Superior temporal gyrus (tissue), 1 donor: Measurements from ENCODE around the gene FAF1.
"Not testable (repeated sequence)": the region's sequence is repeated elsewhere in the genome, so short reads cannot be mapped to it uniquely, and the experiment has no call there.

ENCODE experiments used
- DNase-seq: peaks from one replicate; pipeline ENCODE4 v3.0.0-alpha.2; 2016; ENCODE audit errors: extremely low spot score

FAF1 gene

GRCh38 chr1:50910356-50910755 is 49.7 kb downstream of the FAF1 start:
- not testable (repeated sequence) for DNase-seq

DNA sequence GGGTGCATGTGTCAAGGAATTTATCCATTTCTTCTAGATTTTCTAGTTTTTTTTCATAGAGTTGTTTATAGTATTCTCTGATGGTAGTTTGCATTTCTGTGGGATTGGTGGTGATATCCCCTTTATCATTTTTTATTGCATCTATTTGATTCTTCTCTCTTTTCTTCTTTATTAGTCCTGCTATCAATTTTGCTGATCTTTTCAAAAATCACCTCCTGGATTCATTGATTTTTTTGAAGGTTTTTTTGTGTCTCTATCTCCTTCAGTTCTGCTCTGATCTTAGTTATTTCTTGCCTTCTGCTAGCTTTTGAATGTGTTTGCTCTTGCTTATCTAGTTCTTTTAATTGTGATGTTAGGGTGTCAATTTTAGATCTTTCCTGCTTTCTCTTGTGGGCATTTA is 52.5 kb downstream of the FAF1 start:
- not testable (repeated sequence) for DNase-seq

DNA sequence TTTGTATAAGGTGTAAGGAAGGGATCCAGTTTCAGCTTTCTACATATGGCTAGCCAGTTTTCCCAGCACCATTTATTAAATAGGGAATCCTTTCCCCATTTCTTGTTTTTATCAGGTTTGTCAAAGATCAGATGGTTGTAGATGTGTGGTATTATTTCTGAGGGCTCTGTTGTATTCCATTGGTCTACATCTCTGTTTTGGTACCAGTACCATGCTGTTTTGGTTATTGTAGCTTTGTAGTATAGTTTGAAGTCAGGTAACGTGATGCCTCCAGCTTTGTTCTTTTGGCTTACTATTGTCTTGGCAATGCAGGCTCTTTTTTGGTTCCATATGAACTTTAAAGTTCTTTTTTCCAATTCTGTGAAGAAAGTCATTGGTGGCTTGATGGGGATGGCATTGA is 54.0 kb downstream of the FAF1 start:
- DNase-seq, result not testable (repeated sequence)

DNA sequence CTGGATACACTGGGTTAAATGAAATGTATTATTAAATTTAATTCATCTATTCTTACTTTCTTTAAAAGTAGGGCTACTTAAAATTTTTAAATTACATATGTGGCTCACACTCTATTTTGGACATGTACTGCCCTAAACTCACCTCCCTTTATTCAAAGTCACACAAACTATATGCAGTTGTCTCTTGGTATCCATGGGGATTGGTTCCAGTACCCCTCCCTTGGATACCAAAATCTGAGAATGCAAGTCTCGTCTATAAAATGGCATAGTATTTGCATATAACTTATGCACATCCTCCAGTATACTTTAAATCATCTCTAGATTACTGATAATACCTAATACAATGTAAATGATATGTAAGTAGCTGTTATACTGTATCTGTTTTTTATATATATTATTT is 57.6 kb downstream of the FAF1 start:
- DNase-seq, result no peak

GRCh38 chr1:50901872-50902271 is 58.2 kb downstream of the FAF1 start:
- DNase-seq, result no peak

GRCh38 chr1:50898773-50899172 is 61.3 kb downstream of the FAF1 start:
- no peak for DNase-seq

DNA sequence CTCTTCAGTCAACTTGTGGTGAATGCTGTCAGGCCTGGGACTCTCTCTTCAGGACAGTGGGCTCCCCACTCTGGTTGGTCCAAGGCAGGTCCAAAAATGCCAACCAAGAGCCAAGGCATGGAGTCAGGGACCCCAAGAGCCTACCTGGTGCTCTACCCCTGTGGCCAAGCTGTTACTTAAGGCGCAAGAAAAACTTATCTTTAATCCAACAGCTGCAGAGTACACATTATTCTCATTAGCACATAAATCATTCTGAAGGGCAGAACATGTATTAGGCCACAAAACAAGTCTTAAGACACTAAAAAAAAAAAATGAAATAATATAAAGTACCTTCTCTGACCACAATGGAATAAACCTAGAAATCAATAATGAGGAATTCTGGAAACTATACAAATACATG is 65.7 kb downstream of the FAF1 start:
- DNase-seq, result no peak

GRCh38 chr1:50893466-50893865 is 66.6 kb downstream of the FAF1 start:
- DNase-seq, result no peak

DNA sequence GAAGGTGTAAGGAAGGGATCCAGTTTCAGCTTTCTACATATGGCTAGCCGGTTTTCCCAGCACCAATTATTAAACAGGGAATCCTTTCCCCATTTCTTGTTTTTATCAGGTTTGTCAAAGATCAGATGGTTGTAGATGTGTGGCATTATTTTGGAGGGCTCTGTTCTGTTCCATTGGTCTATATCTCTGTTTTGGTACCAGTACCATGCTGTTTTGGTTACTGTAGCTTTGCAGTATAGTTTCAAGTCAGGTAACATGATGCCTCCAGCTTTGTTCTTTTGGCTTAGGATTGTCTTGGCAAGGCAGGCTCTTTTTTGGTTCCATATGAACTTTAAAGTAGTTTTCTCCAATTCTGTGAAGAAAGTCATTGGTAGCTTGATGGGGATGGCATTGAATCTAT is 72.5 kb downstream of the FAF1 start:
- DNase-seq, result not testable (repeated sequence)

- no peak for DNase-seq
Observed at GRCh38 chr1:50880373-50880772, 79.7 kb downstream of the FAF1 start.

DNA sequence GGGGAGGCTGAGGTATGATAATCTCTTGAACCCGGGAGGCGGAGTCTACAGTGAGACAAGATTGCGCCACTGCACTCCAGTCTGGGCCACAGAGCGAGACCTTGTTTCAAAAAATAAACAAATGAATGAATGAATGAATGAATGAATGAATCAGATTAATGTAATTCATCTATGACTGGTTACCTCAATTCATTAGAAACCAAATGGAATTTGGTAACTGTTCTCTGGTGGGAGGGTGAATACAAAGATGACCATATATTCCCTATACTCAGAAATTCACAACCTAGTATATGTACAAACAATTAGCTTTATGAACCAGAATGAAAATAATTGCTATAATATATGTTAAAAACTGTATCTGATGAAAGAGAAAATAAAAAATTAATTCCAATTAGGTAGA is 80.9 kb downstream of the FAF1 start:
- no peak for DNase-seq

- no peak for DNase-seq
Observed at GRCh38 chr1:50878434-50878833, 81.6 kb downstream of the FAF1 start.

- no peak for DNase-seq
Observed at GRCh38 chr1:50877641-50878040, 82.4 kb downstream of the FAF1 start.

DNA sequence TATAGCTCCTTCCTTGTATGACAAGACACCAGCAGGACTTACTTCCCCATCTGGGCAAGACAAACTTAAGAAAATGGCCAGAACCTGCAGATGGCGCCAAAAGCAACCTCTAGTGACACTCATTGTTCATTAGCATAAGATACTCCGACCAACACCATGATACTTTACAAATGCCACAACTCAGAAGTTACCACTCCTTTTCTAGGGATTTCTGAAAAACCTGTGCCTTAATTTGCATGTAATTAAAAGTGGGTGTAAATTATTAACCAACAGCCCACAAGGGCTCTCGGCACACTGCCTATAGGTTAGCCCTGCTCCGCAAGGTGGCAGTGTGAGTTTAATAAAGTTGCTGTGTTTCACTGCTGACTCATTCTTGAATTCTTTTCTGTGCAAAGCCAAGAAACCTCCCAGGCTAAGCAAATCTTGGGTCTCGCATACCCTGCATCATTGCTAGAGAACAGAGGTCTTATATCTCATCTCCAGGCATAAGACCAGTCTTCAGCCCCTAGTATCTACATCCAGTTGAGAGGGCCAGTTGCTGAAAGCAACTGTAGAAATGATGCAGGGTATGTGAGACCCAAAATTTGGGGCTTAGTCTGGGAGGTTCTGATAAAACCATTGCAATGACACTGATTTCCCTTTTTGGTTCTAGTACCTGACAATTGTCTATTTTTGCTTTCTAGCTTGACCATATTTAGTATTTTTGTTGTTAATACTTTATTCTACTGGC is 86.4 kb downstream of the FAF1 start:
- DNase-seq, result peak; percentile 41

DNA sequence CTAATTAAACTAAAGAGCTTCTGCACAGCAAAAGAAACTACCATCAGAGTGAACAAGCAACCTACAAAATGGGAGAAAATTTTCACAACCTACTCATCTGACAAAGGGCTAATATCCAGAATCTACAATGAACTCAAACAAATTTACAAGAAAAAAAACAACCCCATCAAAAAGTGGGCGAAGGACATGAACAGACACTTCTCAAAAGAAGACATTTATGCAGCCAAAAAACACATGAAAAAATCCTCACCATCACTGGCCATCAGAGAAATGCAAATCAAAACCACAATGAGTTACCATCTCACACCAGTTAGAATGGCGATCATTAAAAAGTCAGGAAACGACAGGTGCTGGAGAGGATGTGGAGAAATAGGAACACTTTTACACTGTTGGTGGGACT is 95.2 kb downstream of the FAF1 start:
- DNase-seq, result not testable (repeated sequence)

- DNase-seq, result no peak
Observed at GRCh38 chr1:50861772-50862171, 98.3 kb downstream of the FAF1 start.

DNA sequence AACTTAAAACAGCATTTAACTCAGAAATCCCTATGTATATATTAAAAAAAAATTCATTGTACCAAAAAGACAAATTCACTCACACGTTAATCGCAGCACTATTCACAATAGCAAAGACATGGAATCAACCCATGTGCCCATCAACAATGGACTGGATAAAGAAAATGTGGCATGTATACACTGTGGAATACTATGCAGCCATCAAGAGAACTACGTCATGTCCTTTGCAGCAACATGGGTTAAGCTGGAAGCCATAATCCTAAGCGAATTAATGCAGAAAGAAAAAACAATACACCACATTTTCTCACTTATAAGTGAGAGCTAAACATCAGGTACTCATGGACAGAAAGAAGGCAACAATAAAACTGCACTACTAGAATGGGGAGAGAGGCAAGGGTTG is 99.4 kb downstream of the FAF1 start:
- DNase-seq, result no peak

- DNase-seq, result no peak
Observed at GRCh38 chr1:50860256-50860655, 99.8 kb downstream of the FAF1 start.

- DNase-seq, result no peak
Observed at GRCh38 chr1:50859657-50860056, 100.4 kb downstream of the FAF1 start.

- DNase-seq, result no peak
Observed at GRCh38 chr1:50858761-50859160, 101.3 kb downstream of the FAF1 start.

DNA sequence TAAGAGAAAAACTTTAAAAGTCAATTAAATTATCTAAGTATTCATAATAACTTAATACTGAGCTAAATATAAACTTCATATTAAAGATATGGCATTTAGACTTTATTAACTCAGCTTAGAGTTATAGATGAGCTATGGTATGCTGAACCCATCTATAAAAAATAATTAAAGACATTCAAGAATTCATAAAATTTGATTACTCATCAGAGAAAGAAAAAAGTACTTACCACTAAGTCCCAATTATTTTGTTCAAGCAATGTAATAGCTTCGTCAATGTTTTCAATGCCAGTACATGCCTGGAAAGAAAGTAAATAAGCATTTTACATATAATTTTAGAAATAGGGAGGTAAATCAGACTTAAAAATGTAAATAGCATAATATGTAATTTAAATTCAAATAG is 102.4 kb downstream of the FAF1 start:
- no peak for DNase-seq

DNA sequence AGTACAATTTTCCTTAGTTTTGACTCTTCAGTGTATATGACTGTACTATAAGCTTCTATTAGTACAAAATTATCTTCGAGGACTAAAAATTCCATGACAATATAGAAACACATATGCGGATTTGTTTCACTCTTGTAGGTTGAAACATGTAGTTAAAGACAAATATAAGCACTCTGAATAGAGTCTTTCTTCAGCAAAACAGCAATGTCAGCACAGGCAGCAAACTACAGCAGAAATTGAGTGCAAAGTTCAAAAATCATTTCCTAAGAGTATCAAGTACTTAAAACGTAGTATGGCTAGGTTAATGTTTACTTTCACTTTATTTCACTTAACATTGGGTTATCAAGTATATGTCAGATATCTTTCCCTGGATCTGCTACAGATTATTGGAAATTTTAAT is 106.7 kb downstream of the FAF1 start:
- DNase-seq, result no peak

GRCh38 chr1:50852889-50853288 is 107.2 kb downstream of the FAF1 start:
- DNase-seq, result peak; percentile 60

GRCh38 chr1:50851466-50851865 is 108.6 kb downstream of the FAF1 start:
- DNase-seq, result no peak
